Esophagus muscularis mucosa (tissue), 4 donors: ENCODE measurements around the gene CACYBP. TPM values are rescaled to one million over a fixed set of nuclear protein-coding genes. Genes with fewer than 3 reads are reported as not detected.

Experiments used
- DNase-seq: peaks from one replicate; pipeline ENCODE4 v3.0.0-alpha.2; 2017; ENCODE audit errors: extremely low spot score
- H3K27ac ChIP-seq, 4 donors: fragments of 200-600 bp; sonication (generic); replicated peaks in 1 of 4; 1 replicate in 3 of 4; 2 replicates in 1 of 4; pipeline ENCODE4 v1.5.1; 2016 to 2019; ENCODE audit warnings: mild to moderate bottlenecking in 1 of 4
- H3K27me3 ChIP-seq, 4 donors: fragments of 200-600 bp; sonication (generic); one replicate each; pipeline versions ENCODE4 v1.5.1 to v1.6.0; 2016 to 2019
- H3K36me3 ChIP-seq, 4 donors: fragments of 200-600 bp; sonication (generic); one replicate each; pipeline ENCODE4 v1.5.1; 2016 to 2019
- H3K4me1 ChIP-seq, 4 donors: fragments of 200-600 bp; sonication (generic); one replicate each; pipeline ENCODE4 v1.5.1; 2016 to 2019
- H3K4me3 ChIP-seq, 4 donors: fragments of 200-600 bp; sonication (generic); 1 replicate in 2 of 4; 2 replicates in 2 of 4; pipeline ENCODE4 v1.5.1; 2016 to 2019; ENCODE audit warnings: mild to moderate bottlenecking in 4 of 4, moderate library complexity in 1 of 4
- H3K9me3 ChIP-seq, 4 donors: fragments of 200-600 bp; sonication (generic); 1 replicate in 3 of 4; 2 replicates in 1 of 4; pipeline ENCODE4 v1.5.1; 2016 to 2019
- EP300 ChIP-seq: sonication (generic); formaldehyde crosslinking; IDR thresholded peaks from one replicate; pipeline ENCODE4 v1.6.1; 2017; ENCODE audit warnings: antibody characterized with exemption
- POLR2A ChIP-seq: fragments of 450-650 bp; IDR thresholded peaks from one replicate; pipeline ENCODE4 v1.6.1; 2017; ENCODE audit warnings: antibody characterized with exemption, moderate library complexity, mild to moderate bottlenecking, low read depth
- POLR2AphosphoS5 ChIP-seq, 2 donors: sonication (generic); formaldehyde crosslinking; IDR thresholded peaks; one replicate each; pipeline ENCODE4 v1.6.1; 2017; ENCODE audit warnings: antibody characterized with exemption in 2 of 2
- WGBS: methylation state at CpG from one replicate; pipeline ENCODE4 v1.1.5; 2018; 5-methylcytosine and 5-hydroxymethylcytosine counted together
- intact Hi-C: fragments of 100-400 bp; cut with DNase I; formaldehyde crosslinking; loops from one replicate; pipeline ENCODE4 v1.15.1; 2023
- total RNA-seq, 4 donors: library from RNA; depleted of rRNA; stranded (reverse); fragments of >200 nt; gene quantifications; one replicate each; pipeline versions ENCODE4 v1.1.0 to v1.2.1, GENCODE V29; 2016
- TF ChIP-seq, protein P1 (sequence below), 3 experiments: fragments of 200-600 bp in 2 of 3; fragments of 450-650 bp in 1 of 3; sonication (generic) in 2 of 3; IDR thresholded peaks; one replicate each; pipeline ENCODE4 v1.5.1; 2017 to 2019; ENCODE audit warnings: antibody characterized with exemption in 3 of 3, mild to moderate bottlenecking in 2 of 3, moderate library complexity in 1 of 3

CACYBP gene
- total RNA-seq, 4 donors from 2014 or later = 48.5 to 125 (median 94.7) TPM

GRCh38 chr1:174990382-174990999 is 9.3 kb upstream of the CACYBP start:
- no peak for DNase-seq
- H3K4me1 ChIP-seq = no peaks in the 10 kb centered on the region
- 36% methylated on average over 6 of the region's 6 CpGs for WGBS
- H3K4me3 ChIP-seq = peak overlapping the region; percentile 42 to 53 (median 51)
- peak overlapping the region; percentile 58 to 76 (median 72) for H3K27ac ChIP-seq
- H3K9me3 ChIP-seq = no peaks in the 10 kb centered on the region
- intact Hi-C loops = no loop called here
- no peaks in the 10 kb centered on the region for H3K36me3 ChIP-seq
- no peaks in the 10 kb centered on the region for H3K27me3 ChIP-seq
- no peak for TF ChIP-seq EP300
- TF ChIP-seq, protein P1, sequence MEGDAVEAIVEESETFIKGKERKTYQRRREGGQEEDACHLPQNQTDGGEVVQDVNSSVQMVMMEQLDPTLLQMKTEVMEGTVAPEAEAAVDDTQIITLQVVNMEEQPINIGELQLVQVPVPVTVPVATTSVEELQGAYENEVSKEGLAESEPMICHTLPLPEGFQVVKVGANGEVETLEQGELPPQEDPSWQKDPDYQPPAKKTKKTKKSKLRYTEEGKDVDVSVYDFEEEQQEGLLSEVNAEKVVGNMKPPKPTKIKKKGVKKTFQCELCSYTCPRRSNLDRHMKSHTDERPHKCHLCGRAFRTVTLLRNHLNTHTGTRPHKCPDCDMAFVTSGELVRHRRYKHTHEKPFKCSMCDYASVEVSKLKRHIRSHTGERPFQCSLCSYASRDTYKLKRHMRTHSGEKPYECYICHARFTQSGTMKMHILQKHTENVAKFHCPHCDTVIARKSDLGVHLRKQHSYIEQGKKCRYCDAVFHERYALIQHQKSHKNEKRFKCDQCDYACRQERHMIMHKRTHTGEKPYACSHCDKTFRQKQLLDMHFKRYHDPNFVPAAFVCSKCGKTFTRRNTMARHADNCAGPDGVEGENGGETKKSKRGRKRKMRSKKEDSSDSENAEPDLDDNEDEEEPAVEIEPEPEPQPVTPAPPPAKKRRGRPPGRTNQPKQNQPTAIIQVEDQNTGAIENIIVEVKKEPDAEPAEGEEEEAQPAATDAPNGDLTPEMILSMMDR (IDR thresholded peaks at IDR 0.05) = no peak
- TF ChIP-seq POLR2A = no peak
- TF ChIP-seq POLR2AphosphoS5 (IDR thresholded peaks at IDR 0.05) = peak in 1 of 2 donors; percentile 30

GRCh38 chr1:174991473-174991872 is 8.3 kb upstream of the CACYBP start:
- 94% methylated on average over 1 of the region's 1 CpG for WGBS
- intact Hi-C loops = no loop called here
- TF ChIP-seq EP300 (no peak), POLR2A (no peak), POLR2AphosphoS5 (IDR thresholded peaks at IDR 0.05) (no peak)
- TF ChIP-seq, protein P1 (IDR thresholded peaks at IDR 0.05) = no peak
- H3K27me3 ChIP-seq = no peaks in the 10 kb centered on the region
- peaks cover 0 to 4% (median 0%) of the 10 kb centered on the region in 4 donors for H3K4me1 ChIP-seq
- no peak overlapping the region for H3K27ac ChIP-seq
- no peaks in the 10 kb centered on the region for H3K36me3 ChIP-seq
- H3K4me3 ChIP-seq = no peak overlapping the region
- DNase-seq = no peak
- no peaks in the 10 kb centered on the region for H3K9me3 ChIP-seq

DNA sequence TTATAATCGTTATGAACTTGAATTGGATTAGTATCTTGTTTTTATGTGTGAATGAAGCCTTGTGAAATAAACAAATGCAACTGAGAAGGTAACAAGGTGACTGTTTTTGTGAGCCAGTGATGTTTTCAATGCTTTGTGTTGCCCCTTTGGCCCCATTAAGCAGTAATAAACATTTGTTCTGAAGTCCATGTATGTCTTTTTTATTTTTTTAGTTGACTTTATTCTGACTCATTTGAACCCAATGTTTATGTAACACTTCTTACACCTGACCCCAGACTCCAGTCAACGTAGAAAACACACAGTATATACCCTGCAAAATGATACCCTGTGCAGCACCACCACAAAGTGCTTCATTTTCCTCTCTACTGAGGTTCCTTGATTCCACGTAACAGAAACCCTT is 4.6 kb upstream of the CACYBP start:
- TF ChIP-seq POLR2A (no peak), EP300 (no peak), POLR2AphosphoS5 (IDR thresholded peaks at IDR 0.05) (no peak)
- TF ChIP-seq, protein P1 (IDR thresholded peaks at IDR 0.05) = no peak
- no peak for DNase-seq
- Histone ChIP-seq H3K4me3 (no peak overlapping the region), H3K27me3 (no peaks in the 10 kb centered on the region), H3K9me3 (no peaks in the 10 kb centered on the region), H3K27ac (no peak overlapping the region), H3K4me1 (peaks cover 0 to 17% (median 7%) of the 10 kb centered on the region in 4 donors), H3K36me3 (no peaks in the 10 kb centered on the region)
- intact Hi-C loops = no loop called here
- 80% methylated on average over 3 of the region's 3 CpGs for WGBS

- TF ChIP-seq POLR2A = no peak
- TF ChIP-seq, protein P1 (IDR thresholded peaks at IDR 0.05) = no peak
- TF ChIP-seq POLR2AphosphoS5 (IDR thresholded peaks at IDR 0.05) = no peak
- TF ChIP-seq EP300 = no peak
- no peak for DNase-seq
- WGBS = 89% methylated on average over 1 of the region's 1 CpG
- Histone ChIP-seq H3K4me1 (peaks cover under 1 to 21% (median 14%) of the 10 kb centered on the region in 4 donors), H3K4me3 (no peak overlapping the region), H3K27me3 (no peaks in the 10 kb centered on the region), H3K27ac (no peak overlapping the region), H3K36me3 (no peaks in the 10 kb centered on the region), H3K9me3 (no peaks in the 10 kb centered on the region)
- intact Hi-C loops = no loop called here
These were observed 3.8 kb upstream of the CACYBP start for GRCh38 chr1:174995916-174996315.

DNA sequence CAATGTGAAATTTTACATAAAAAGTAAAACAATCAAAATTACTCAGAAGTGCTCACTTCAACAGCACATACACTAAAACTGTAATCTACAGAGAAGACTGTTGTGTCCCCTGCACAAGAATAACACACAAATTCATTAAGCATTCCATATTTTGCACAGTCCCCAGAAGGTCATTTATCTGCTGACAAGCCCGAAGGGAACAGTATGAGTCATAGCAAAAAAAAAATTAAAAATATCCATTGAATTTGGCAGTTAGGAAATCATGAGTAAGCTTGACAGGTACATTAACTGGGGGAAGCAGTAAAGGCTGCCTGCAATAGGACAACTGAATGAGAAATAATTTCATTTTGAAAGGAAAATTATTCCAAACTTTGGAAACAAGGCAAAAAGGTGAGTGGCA is 3.3 kb upstream of the CACYBP start:
- Histone ChIP-seq H3K36me3 (no peaks in the 10 kb centered on the region), H3K4me1 (peaks cover 6 to 26% (median 20%) of the 10 kb centered on the region in 4 donors), H3K27ac (no peak overlapping the region), H3K9me3 (no peaks in the 10 kb centered on the region), H3K27me3 (no peaks in the 10 kb centered on the region), H3K4me3 (no peak overlapping the region)
- no peak for DNase-seq
- 12% methylated on average over 1 of the region's 1 CpG for WGBS
- TF ChIP-seq POLR2A (no peak), POLR2AphosphoS5 (IDR thresholded peaks at IDR 0.05) (no peak), EP300 (no peak)
- TF ChIP-seq, protein P1 (IDR thresholded peaks at IDR 0.05) = no peak
- intact Hi-C loops = no loop called here
